ENCODE measurements around the gene B3GNT4. TPM values are rescaled to one million over a fixed set of nuclear protein-coding genes. Genes with fewer than 3 reads are reported as not detected.

The B3GNT4 gene
- total RNA-seq = 1 to 10 TPM in 1 of 2 donors, under 1 TPM in 1; 0.69 to 1.7 TPM

DNA sequence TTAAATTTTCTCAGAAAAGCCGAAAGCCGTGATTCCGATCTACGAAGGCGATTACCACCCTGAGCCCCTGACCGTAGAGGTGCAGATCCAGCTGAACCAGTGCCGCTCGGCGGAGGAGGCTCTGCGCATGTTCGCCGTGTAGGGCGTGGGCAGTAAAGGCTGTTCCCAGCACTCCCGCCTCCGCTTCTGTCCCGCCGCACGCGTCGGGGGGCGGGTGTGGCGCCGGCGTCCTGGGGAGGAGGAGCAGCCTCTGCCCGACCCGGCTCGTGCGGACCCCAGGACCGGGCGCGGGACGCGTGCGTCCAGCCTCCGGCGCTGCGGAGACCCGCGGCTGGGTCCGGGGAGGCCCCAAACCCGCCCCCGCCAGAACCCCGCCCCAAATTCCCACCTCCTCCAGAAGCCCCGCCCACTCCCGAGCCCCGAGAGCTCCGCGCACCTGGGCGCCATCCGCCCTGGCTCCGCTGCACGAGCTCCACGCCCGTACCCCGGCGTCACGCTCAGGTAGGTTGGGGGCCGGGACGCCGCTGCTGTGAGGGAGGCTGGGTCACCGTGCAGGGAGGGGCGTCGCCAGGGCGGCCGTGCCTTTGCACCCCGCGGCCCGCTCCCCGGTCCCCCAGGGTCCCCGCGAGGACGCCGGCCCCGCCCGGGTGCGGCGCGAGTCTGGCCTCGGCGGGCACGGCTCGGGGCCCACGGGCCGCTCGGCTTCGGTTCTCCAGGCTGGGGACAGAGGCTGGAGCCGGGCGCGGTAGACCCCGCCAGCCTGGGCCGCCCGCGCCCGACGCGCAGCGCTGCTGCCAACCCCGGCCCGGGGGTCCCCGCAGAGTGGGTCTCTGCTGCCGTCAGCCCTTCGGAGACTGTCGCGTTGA lies at the start of gene B3GNT4:
Gene B3GNT4 (plus strand): TSS at position 409 of the 866 bp plus-strand sequence. CDS start 910 bp downstream, outside the sequence.
- H3K4me3 ChIP-seq = peak within 1 kb of the TSS; percentile 58
- intact Hi-C loops (cut with DNase I) = no loop called here
- peak; percentile 83 for DNase-seq
- no peaks in the 10 kb centered on the region for H3K4me1 ChIP-seq
- no peaks in the 10 kb centered on the region for H3K9me3 ChIP-seq
- TF ChIP-seq, protein P1, sequence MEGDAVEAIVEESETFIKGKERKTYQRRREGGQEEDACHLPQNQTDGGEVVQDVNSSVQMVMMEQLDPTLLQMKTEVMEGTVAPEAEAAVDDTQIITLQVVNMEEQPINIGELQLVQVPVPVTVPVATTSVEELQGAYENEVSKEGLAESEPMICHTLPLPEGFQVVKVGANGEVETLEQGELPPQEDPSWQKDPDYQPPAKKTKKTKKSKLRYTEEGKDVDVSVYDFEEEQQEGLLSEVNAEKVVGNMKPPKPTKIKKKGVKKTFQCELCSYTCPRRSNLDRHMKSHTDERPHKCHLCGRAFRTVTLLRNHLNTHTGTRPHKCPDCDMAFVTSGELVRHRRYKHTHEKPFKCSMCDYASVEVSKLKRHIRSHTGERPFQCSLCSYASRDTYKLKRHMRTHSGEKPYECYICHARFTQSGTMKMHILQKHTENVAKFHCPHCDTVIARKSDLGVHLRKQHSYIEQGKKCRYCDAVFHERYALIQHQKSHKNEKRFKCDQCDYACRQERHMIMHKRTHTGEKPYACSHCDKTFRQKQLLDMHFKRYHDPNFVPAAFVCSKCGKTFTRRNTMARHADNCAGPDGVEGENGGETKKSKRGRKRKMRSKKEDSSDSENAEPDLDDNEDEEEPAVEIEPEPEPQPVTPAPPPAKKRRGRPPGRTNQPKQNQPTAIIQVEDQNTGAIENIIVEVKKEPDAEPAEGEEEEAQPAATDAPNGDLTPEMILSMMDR (IDR thresholded peaks at IDR 0.05) = no peak
- peaks cover under 1% of the 10 kb centered on the region for H3K36me3 ChIP-seq
- H3K27ac ChIP-seq = no peak within 1 kb of the TSS
- peak within 1 kb of the TSS in 1 of 2 donors; percentile 43 for H3K9ac ChIP-seq (ENCODE audit: low read depth in 2 of 2, low read length in 2 of 2)
- H3K27me3 ChIP-seq = peaks cover 22% of the 10 kb centered on the region

- Histone ChIP-seq H3K36me3 (no peaks in the 10 kb centered on the region), H3K27ac (no peak overlapping the region), H3K4me3 (no peak overlapping the region), H3K9ac (ENCODE audit: low read depth in 2 of 2, low read length in 2 of 2) (no peak overlapping the region), H3K4me1 (no peaks in the 10 kb centered on the region), H3K27me3 (no peaks in the 10 kb centered on the region), H3K9me3 (no peaks in the 10 kb centered on the region)
- TF ChIP-seq, protein P1 (IDR thresholded peaks at IDR 0.05) = no peak
- no peak for DNase-seq
- intact Hi-C loops (cut with DNase I) = no loop called here
Observed at GRCh38 chr12:122155705-122156104, 47.8 kb upstream of the B3GNT4 start.

- Histone ChIP-seq H3K36me3 (no peaks in the 10 kb centered on the region), H3K4me3 (no peak overlapping the region), H3K27me3 (no peaks in the 10 kb centered on the region), H3K9me3 (no peaks in the 10 kb centered on the region), H3K4me1 (no peaks in the 10 kb centered on the region), H3K9ac (ENCODE audit: low read depth in 2 of 2, low read length in 2 of 2) (no peak overlapping the region), H3K27ac (no peak overlapping the region)
- intact Hi-C loops (cut with DNase I) = no loop called here
- no peak for DNase-seq
- TF ChIP-seq, protein P1 (IDR thresholded peaks at IDR 0.05) = no peak
Observed at GRCh38 chr12:122158700-122159285, 44.7 kb upstream of the B3GNT4 start.

- no peaks in the 10 kb centered on the region for H3K36me3 ChIP-seq
- intact Hi-C loops (cut with DNase I) = no loop called here
Observed at GRCh38 chr12:122159882-122160281, 43.6 kb upstream of the B3GNT4 start.

DNA sequence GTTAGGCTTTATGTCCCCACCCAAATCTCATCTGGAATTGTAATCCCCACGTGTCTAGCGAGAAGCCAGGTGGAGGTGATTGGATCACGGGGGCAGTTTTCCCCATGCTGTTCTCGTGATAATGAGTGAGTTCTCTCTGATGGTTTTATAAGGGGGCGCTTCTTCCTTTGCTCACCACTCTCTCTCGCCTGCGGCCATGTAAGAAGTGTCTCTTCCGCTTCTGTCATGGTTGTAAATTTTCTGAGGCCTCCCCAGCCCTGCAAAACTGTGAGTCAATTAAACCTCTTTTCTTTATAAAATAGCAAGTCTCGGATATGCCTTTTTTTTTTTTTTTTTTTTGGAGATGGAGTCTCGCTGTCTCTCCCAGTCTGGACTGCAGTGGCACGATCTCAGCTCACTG lies 42.7 kb upstream of the B3GNT4 start:
- intact Hi-C loops (cut with DNase I) = no loop called here
- TF ChIP-seq, protein P1 (IDR thresholded peaks at IDR 0.05) = no peak
- Histone ChIP-seq H3K27me3 (no peaks in the 10 kb centered on the region), H3K9me3 (no peaks in the 10 kb centered on the region), H3K27ac (no peak overlapping the region), H3K4me3 (no peak overlapping the region), H3K4me1 (no peaks in the 10 kb centered on the region), H3K9ac (ENCODE audit: low read depth in 2 of 2, low read length in 2 of 2) (no peak overlapping the region), H3K36me3 (no peaks in the 10 kb centered on the region)
- DNase-seq = no peak

More at GRCh38 chr12:122159882-122160281, 43.6 kb upstream of the B3GNT4 start:
- Histone ChIP-seq H3K27me3 (no peaks in the 10 kb centered on the region), H3K9ac (ENCODE audit: low read depth in 2 of 2, low read length in 2 of 2) (no peak overlapping the region), H3K27ac (no peak overlapping the region), H3K9me3 (no peaks in the 10 kb centered on the region), H3K4me3 (no peak overlapping the region), H3K4me1 (no peaks in the 10 kb centered on the region)
- TF ChIP-seq, protein P1 (IDR thresholded peaks at IDR 0.05) = no peak
- DNase-seq = no peak
